ENCODE data around the gene BAD. TPM values are rescaled to one million over a fixed set of nuclear protein-coding genes. Genes with fewer than 3 reads are reported as not detected.
"Not testable (repeated sequence)": the region's sequence is repeated elsewhere in the genome, so short reads cannot be mapped to it uniquely, and the experiment has no call there.

BAD gene
- total RNA-seq, 2 experiments from 2014 or later: 38.3 to 43.9 TPM

DNA sequence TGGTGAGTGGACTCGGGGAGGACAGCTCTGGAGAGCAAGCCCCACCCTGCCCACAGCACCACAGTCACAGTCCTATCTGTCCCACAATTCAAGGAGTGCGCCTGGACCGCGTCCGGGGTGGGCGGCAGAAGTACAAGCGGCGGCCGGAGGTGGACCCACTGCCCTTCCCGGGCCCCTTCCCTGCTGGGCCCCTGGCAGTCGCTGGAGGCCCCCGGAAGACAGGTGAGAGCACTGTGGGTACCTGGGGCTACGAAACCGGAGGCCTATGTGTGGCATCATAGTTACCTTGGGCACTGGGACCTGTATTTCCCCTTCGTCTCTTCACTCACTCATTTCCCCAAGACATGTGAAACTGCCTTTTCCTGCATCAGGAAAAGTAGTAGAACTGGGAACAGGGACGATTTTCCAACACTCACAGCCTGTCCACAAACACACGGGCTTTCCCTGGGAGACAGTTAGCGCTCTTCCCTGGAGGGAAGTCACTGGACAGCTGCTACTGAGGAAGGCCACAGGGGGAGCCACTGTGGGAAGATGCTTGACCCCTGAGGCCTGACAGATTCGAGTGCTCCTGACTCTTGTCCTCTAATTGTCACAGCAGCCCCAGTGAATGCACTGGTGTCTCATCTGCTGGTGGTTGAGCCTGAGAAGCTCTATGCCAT is 29.8 kb upstream of the BAD start:
- POLR2A ChIA-PET: no interaction called here
- Mint-ChIP-seq H3K4me1 (ENCODE audit: low read depth) (peaks cover 49% of the 10 kb centered on the region), H3K27me3 (ENCODE audit: low read depth) (no peaks in the 10 kb centered on the region), H3K36me3 (ENCODE audit: low read depth) (peaks cover 45% of the 10 kb centered on the region), H3K9me3 (ENCODE audit: insufficient read depth) (no peaks in the 10 kb centered on the region), H3K4me3 (no peak overlapping the region), H3K27ac (no peak overlapping the region)
- ATAC-seq (no peak), DNase-seq (no peak)
- CTCF ChIA-PET: no interaction called here

DNA sequence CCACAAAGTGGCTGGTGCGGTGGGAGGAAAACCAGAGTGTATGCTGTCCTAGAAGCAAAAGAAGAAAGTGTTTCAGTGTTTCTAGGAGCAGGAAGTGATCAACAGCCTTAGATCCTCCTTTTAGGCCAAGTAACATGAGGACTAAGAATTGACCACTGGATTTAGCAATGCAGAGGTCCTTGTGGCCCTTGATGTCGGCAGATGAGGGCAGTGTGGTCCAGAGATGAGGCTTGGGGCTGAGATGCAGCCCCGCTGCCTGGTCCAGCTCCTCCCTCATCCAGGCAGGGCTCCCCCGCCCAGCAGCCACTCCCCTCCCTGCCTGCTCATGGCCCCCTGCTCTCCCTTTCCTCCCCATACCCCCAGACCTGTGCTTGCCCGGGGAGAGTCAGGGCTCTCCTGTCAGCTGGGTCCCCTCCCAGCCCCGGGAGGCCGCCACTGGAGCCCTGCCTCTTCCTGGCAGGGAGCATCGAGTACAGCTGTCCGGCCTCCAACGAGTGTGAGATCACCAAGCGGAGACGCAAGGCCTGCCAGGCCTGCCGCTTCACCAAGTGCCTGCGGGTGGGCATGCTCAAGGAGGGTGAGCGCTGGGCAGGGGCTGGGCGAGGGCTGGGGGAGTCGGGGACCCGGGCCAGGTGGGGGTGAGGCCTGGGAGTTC is 29.2 kb upstream of the BAD start:
- DNase-seq: no peak
- POLR2A ChIA-PET: no interaction called here
- Mint-ChIP-seq H3K27me3 (ENCODE audit: low read depth) (no peaks in the 10 kb centered on the region), H3K9me3 (ENCODE audit: insufficient read depth) (no peaks in the 10 kb centered on the region), H3K4me1 (ENCODE audit: low read depth) (peaks cover 43% of the 10 kb centered on the region), H3K4me3 (no peak overlapping the region), H3K36me3 (ENCODE audit: low read depth) (peaks cover 46% of the 10 kb centered on the region), H3K27ac (peak overlapping the region; percentile 60)
- no peak for ATAC-seq
- CTCF ChIA-PET: interaction anchor here (1.2 to 1.3 kb wide), 2 partner anchors 9 to 18 kb away, joined by 3 to 6 read pairs; no protein-coding TSS in a partner anchor

DNA sequence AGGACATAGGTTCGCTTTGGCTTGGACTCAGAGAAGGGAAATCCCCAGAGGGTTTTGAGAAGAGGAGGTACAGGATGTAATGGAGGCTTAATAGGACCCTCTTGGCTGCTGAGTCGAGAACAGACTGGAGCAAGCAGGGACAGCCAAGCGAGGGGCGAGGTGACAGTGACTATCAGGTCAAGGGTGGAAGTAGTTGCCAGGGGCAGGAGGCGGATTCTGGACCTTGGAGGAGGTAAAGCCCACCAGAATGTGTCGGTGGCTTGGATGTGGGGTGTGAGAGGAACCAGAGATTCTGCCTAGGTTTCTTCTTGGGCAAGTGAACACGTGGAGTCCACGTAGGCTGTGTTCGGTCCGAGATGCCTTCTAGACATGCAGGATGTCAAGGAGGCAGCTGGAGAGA is 28.5 kb upstream of the BAD start:
- H3K9me3 Mint-ChIP-seq (ENCODE audit: insufficient read depth): no peaks in the 10 kb centered on the region
- H3K27me3 Mint-ChIP-seq (ENCODE audit: low read depth): no peaks in the 10 kb centered on the region
- peaks cover 46% of the 10 kb centered on the region for H3K36me3 Mint-ChIP-seq (ENCODE audit: low read depth)
- CTCF ChIA-PET: interaction anchor here (1.2 to 1.3 kb wide), 2 partner anchors 9 to 19 kb away, joined by 3 to 6 read pairs; no protein-coding TSS in a partner anchor
- no peak overlapping the region for H3K4me3 Mint-ChIP-seq
- ATAC-seq (no peak), DNase-seq (no peak)
- H3K4me1 Mint-ChIP-seq (ENCODE audit: low read depth): peaks cover 38% of the 10 kb centered on the region
- H3K27ac Mint-ChIP-seq: peak overlapping the region; percentile 60
- POLR2A ChIA-PET: no interaction called here

DNA sequence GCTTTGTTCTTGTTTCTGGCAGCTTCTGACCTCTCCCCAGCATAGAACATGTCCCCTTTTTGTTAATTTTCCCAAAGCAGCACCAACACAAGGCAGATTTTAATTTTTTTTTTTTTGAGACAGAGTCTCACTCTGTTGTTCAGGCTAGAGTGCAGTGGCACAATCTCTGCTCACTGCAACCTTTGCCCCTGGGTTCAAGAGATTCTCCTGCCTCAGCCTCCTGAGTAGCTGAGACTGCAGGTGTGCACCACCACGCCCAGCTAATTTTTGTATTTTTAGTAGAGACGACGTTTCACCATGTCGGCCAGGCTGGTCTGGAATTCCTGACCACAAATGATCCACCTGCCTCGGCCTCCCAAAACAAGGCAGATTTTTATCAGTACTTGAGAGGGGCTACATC is 23.3 kb upstream of the BAD start:
- Mint-ChIP-seq H3K4me3 (peak overlapping the region; percentile 22), H3K36me3 (ENCODE audit: low read depth) (peaks cover 28% of the 10 kb centered on the region), H3K27ac (peak overlapping the region; percentile 30), H3K4me1 (ENCODE audit: low read depth) (peaks cover 54% of the 10 kb centered on the region)
- ChIA-PET CTCF (interaction anchor here (1.3 to 1.9 kb wide), 2 partner anchors 10 to 24 kb away, joined by 4 to 7 read pairs; partner anchors contain the start of genes PRDX5 and TRMT112), POLR2A (interaction anchor here (0.7 to 5.5 kb wide), 2 partner anchors 10 to 1472 kb away, joined by 3 to 39 read pairs; partner anchors contain the start of genes PRDX5 and TRMT112)
- not testable (repeated sequence) for H3K27me3 Mint-ChIP-seq (ENCODE audit: low read depth); ATAC-seq; DNase-seq; H3K9me3 Mint-ChIP-seq (ENCODE audit: insufficient read depth)

DNA sequence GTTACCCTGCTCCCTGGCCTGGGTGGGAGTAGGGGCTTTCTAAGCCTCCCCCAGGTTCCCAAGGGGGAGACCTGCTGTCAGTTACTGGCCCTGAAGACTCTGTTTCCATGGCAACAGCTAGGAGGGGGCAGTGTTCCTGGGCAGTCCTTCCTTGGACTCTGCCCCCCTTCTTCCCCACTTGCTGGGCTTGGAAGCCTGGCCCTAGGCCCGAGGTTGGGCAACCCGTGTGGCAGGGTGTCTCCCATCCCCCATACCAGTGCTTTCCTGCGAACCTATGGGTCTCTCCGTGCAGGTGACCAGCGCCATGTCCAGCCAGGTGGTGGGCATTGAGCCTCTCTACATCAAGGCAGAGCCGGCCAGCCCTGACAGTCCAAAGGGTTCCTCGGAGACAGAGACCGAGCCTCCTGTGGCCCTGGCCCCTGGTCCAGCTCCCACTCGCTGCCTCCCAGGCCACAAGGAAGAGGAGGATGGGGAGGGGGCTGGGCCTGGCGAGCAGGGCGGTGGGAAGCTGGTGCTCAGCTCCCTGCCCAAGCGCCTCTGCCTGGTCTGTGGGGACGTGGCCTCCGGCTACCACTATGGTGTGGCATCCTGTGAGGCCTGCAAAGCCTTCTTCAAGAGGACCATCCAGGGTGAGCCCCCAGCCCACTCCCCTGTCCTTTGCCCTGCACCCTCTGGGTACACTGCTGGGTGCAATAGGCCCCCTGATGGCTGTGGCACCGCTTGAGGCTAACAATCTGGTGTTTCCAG is 22.6 kb upstream of the BAD start:
- H3K4me3 Mint-ChIP-seq: peak overlapping the region; percentile 95
- ATAC-seq (no peak), DNase-seq (no peak)
- H3K36me3 Mint-ChIP-seq (ENCODE audit: low read depth): peaks cover 23% of the 10 kb centered on the region
- peak overlapping the region; percentile 91 for H3K27ac Mint-ChIP-seq
- CTCF ChIA-PET: interaction anchor here (1.3 to 1.9 kb wide), 2 partner anchors 11 to 24 kb away, joined by 4 to 7 read pairs; partner anchors contain the start of genes PRDX5 and TRMT112
- POLR2A ChIA-PET: interaction anchor here (0.7 to 5.5 kb wide), 2 partner anchors 10 to 36 kb away, joined by 4 to 39 read pairs; partner anchors contain the start of genes PRDX5 and TRMT112
- H3K27me3 Mint-ChIP-seq (ENCODE audit: low read depth): no peaks in the 10 kb centered on the region
- H3K9me3 Mint-ChIP-seq (ENCODE audit: insufficient read depth): no peaks in the 10 kb centered on the region
- peaks cover 49% of the 10 kb centered on the region for H3K4me1 Mint-ChIP-seq (ENCODE audit: low read depth)

DNA sequence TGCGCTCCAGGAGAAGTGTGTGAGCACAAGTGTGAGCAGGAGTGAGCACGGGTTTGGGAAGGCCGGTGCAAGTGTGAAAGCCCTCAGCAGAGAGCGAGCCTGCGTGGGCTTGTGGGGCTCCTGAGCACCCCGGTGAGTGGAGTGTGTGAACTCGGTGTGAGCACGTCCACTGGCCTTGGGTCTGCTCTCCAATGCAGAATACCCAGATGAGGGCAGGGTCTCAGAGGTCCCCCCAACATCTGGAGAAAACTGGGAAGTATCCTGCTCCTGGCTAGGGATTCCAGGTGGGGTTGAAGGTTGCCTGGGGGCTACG is 22.1 kb upstream of the BAD start:
- POLR2A ChIA-PET: interaction anchor here (0.7 to 5.5 kb wide), 2 partner anchors 11 to 35 kb away, joined by 4 to 39 read pairs; partner anchors contain the start of genes PRDX5 and TRMT112
- CTCF ChIA-PET: interaction anchor here (1.9 kb wide), 1 partner anchor 25 kb away, joined by 7 read pairs; no protein-coding TSS in a partner anchor

DNA sequence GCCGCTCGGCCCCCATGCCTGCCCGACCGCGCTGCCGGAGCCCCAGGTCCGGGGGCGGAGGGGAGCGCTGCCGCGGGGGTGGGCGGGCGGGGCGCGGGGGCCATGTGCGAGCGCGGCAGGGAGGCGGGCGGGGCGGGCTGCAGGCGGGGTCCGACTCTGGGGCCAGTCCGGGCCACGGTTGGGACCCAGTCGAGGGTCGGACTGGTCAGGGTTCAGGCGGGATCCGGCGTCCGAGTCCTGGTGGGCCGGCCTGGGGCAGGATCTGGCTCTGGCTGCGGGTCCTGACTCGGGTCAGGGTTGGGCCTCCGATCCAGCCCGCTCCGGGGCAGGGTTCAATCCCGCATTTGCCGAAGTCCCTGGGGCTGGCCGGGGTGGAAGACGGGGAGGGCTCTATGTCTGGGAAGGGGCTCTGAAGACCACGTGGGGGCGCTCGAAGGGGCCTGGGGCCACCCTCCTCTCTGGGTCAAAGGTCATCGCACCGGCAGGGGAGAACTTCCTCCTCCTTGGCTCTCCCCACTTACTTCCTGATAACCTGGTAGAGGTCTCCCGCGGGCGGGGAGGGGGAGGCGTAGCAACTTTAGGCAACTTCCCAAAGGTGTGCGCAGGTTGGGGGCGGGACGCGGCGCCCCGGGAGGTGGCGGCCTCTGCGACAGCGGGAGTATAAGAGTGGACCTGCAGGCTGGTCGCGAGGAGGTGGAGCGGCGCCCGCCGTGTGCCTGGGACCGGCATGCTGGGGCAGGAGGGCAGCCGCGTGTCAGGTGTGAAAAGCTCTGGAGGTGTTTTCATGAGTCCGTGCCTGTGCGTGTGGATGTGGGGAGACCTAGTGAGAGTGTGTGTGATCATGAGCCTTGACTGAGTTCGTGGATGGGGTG is 21.5 kb upstream of the BAD start:
- ChIA-PET POLR2A (interaction anchor here (0.7 to 5.5 kb wide), 5 partner anchors 12 to 120 kb away, joined by 4 to 42 read pairs (median 39); partner anchors contain the start of genes FERMT3, PRDX5, STIP1 and TRMT112), CTCF (interaction anchor here (1.4 to 5.8 kb wide), 10 partner anchors 12 to 121 kb away, joined by 4 to 148 read pairs (median 16); partner anchors contain the start of genes PPP1R14B, PRDX5, STIP1 and TRMT112)
- Mint-ChIP-seq H3K9me3 (ENCODE audit: insufficient read depth) (no peaks in the 10 kb centered on the region), H3K4me3 (peak overlapping the region; percentile 95), H3K4me1 (ENCODE audit: low read depth) (peaks cover 48% of the 10 kb centered on the region), H3K36me3 (ENCODE audit: low read depth) (peaks cover 20% of the 10 kb centered on the region), H3K27me3 (ENCODE audit: low read depth) (peaks cover 1% of the 10 kb centered on the region), H3K27ac (peak overlapping the region; percentile 91)
- DNase-seq (peak; percentile 75), ATAC-seq (peak; percentile 8)

More for the DNA sequence above, 22.1 kb upstream of the BAD start:
- DNase-seq (no peak), ATAC-seq (no peak)
- Mint-ChIP-seq H3K27ac (peak overlapping the region; percentile 91), H3K4me3 (peak overlapping the region; percentile 95), H3K4me1 (ENCODE audit: low read depth) (peaks cover 52% of the 10 kb centered on the region), H3K36me3 (ENCODE audit: low read depth) (peaks cover 23% of the 10 kb centered on the region), H3K9me3 (ENCODE audit: insufficient read depth) (no peaks in the 10 kb centered on the region), H3K27me3 (ENCODE audit: low read depth) (no peaks in the 10 kb centered on the region)

DNA sequence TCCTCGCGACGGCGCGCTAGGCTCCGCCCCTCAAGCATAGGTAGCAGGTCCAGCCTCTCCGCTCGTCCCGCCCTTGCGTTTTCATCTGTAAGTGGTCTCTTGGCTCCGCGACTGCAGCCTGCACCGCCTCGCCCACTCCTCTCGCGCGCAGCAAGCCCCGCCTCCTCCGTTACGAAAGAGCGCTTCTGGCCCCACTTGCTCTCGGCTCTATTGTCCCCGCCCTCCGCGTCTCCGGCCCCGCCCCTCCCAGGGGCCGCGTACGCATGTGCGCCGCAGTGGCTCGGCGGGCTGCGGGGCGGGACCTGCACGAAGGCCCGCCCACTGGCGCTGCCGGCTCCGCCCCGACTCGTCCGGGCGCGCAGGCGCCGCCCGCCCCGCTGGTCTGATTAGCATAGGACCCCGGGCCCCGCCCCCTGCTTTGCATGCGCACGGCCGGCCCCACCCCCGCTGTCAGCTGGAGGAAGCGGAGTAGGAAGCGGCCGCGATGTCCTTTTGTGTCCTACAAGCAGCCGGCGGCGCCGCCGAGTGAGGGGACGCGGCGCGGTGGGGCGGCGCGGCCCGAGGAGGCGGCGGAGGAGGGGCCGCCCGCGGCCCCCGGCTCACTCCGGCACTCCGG is 20.7 kb upstream of the BAD start, which contains the start of gene ESRRA:
TSS of gene ESRRA (plus strand) at position 450 of the 616 bp plus-strand sequence. CDS start 1,656 bp downstream, outside the sequence.
- peak within 1 kb of the TSS; percentile 95 for H3K4me3 Mint-ChIP-seq
- H3K4me1 Mint-ChIP-seq (ENCODE audit: low read depth): peaks cover 52% of the 10 kb centered on the region
- CTCF ChIA-PET: interaction anchor here (0.7 to 5.8 kb wide), 24 partner anchors 11 to 467 kb away, joined by 3 to 165 read pairs (median 10); partner anchors contain the start of genes BAD, DNAJC4, FERMT3 and GPR137
- POLR2A ChIA-PET: interaction anchor here (0.9 to 5.5 kb wide), 10 partner anchors 12 to 119 kb away, joined by 3 to 42 read pairs (median 10); partner anchors contain the start of genes BAD, FERMT3, GPR137 and NUDT22
- DNase-seq (peak; percentile 100), ATAC-seq (peak; percentile 80)
- no peaks in the 10 kb centered on the region for H3K9me3 Mint-ChIP-seq (ENCODE audit: insufficient read depth)
- peak within 1 kb of the TSS; percentile 99 for H3K27ac Mint-ChIP-seq
- peaks cover 17% of the 10 kb centered on the region for H3K36me3 Mint-ChIP-seq (ENCODE audit: low read depth)
- peaks cover 9% of the 10 kb centered on the region for H3K27me3 Mint-ChIP-seq (ENCODE audit: low read depth)

DNA sequence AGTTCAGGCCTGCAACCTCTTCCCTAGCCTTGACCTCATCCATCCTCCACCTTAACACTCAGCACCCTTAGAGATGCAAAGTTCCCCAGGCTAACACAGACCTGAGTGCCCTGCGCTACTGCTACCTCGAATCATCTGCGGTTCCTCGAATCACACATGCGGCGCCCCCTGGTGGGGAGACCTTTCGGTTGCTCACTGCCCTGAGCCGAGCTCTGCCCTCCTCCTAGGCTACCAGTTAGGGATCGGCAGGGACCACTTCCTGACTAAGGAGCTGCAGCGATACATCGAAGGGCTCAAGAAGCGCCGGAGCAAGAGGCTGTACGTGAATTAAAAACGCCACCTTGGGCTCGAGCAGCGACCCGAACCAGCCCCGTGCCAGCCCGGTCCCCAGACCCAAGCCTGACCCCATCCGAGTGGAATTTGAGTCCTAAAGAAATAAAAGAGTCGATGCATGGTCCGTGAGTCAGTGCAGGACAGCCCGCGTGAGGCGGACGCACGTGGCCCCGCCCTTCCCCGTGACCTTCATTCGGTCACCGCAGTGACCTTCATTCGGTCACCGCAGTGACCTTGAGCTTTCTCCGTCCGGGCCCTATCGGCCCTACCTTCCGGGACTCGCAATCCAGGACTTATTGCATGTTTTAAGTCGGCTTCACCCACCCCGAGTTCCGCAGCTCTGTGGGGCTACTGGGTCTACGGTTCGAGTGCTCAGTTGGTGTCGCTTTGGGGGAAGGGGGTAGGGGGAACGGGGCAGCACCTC is 20.0 kb upstream of the BAD start:
- CTCF ChIA-PET: interaction anchor here (0.7 to 5.8 kb wide), 27 partner anchors 9 to 466 kb away, joined by 3 to 165 read pairs (median 9); partner anchors contain the start of genes BAD, CCDC88B, DNAJC4 and FERMT3
- no peaks in the 10 kb centered on the region for H3K9me3 Mint-ChIP-seq (ENCODE audit: insufficient read depth)
- POLR2A ChIA-PET: interaction anchor here (0.9 to 5.5 kb wide), 13 partner anchors 11 to 119 kb away, joined by 3 to 42 read pairs (median 5); partner anchors contain the start of genes BAD, FERMT3, GPR137 and NUDT22
- H3K27me3 Mint-ChIP-seq (ENCODE audit: low read depth): peaks cover 15% of the 10 kb centered on the region
- H3K4me3 Mint-ChIP-seq: peak overlapping the region; percentile 88
- peak overlapping the region; percentile 99 for H3K27ac Mint-ChIP-seq
- H3K4me1 Mint-ChIP-seq (ENCODE audit: low read depth): peaks cover 52% of the 10 kb centered on the region
- peak; percentile 97 for DNase-seq
- H3K36me3 Mint-ChIP-seq (ENCODE audit: low read depth): peaks cover 15% of the 10 kb centered on the region
- peak; percentile 45 for ATAC-seq
